Neuronal stem cell (in vitro differentiated cells): Measurements from ENCODE around the gene ATCAY.

Experiments
- DNase-seq: peaks from one replicate; pipeline ENCODE4 v3.0.0-alpha.2; 2013; ENCODE audit warnings: low spot score
- H2AFZ ChIP-seq: one replicate; pipeline ENCODE4 v1.6.1; 2013; ENCODE audit warnings: mild to moderate bottlenecking, low read length, inconsistent platforms
- H2AK5ac ChIP-seq: 2 replicates; pipeline ENCODE4 v1.6.1; 2013; ENCODE audit warnings: low read depth, mild to moderate bottlenecking, inconsistent platforms, low read length, moderate library complexity, mixed read lengths
- H2BK120ac ChIP-seq: 2 replicates; pipeline ENCODE4 v1.6.1; 2013; ENCODE audit warnings: low read depth, mild to moderate bottlenecking, inconsistent platforms, low read length, moderate library complexity, mixed read lengths
- H2BK12ac ChIP-seq: one replicate; pipeline ENCODE4 v1.6.1; 2013; ENCODE audit warnings: low read length, inconsistent platforms
- H2BK15ac ChIP-seq: 2 replicates; pipeline ENCODE4 v1.6.1; 2013; ENCODE audit warnings: mild to moderate bottlenecking, low read length, inconsistent platforms, mixed read lengths
- H2BK5ac ChIP-seq: one replicate; pipeline ENCODE4 v1.6.1; 2013; ENCODE audit warnings: inconsistent platforms, mild to moderate bottlenecking, low read length, moderate library complexity
- H3K14ac ChIP-seq: one replicate; pipeline ENCODE4 v1.6.1; 2013; ENCODE audit warnings: low read length, inconsistent platforms
- H3K18ac ChIP-seq: 2 replicates; pipeline ENCODE4 v1.6.1; 2013; ENCODE audit warnings: low read length, inconsistent platforms
- H3K23ac ChIP-seq: 2 replicates; pipeline ENCODE4 v1.6.1; 2013; ENCODE audit warnings: low read depth, mild to moderate bottlenecking, mixed read lengths, low read length, inconsistent platforms; ENCODE audit not compliant: poor library complexity
- H3K27ac ChIP-seq: replicated peaks from 3 replicates; pipeline ENCODE4 v1.5.1; 2013; ENCODE audit warnings: low read length, inconsistent platforms
- H3K27me3 ChIP-seq, 3 experiments: 2 replicates each; pipeline ENCODE4 v1.6.1; 2013; ENCODE audit warnings: low read length in 3 of 3, mild to moderate bottlenecking in 2 of 3, inconsistent platforms in 1 of 3, low read depth in 1 of 3, mixed read lengths in 1 of 3, moderate library complexity in 1 of 3; ENCODE audit not compliant: control insufficient read depth in 3 of 3, insufficient read depth in 3 of 3
- H3K36me3 ChIP-seq, 2 donors: replicated peaks in 1 of 2; 2 replicates each; pipeline ENCODE4 v1.6.1; 2013; ENCODE audit warnings: low read length in 2 of 2; ENCODE audit not compliant: control insufficient read depth in 2 of 2, insufficient read depth in 2 of 2
- H3K4ac ChIP-seq: 2 replicates; pipeline ENCODE4 v1.6.1; 2013; ENCODE audit warnings: inconsistent platforms, mild to moderate bottlenecking, low read length, moderate library complexity
- H3K4me1 ChIP-seq, 2 donors: 1 replicate in 1 of 2; 2 replicates in 1 of 2; pipeline ENCODE4 v1.6.1; 2013; ENCODE audit warnings: low read length in 2 of 2, low read depth in 1 of 2; ENCODE audit not compliant: control insufficient read depth in 2 of 2, insufficient read depth in 1 of 2
- H3K4me2 ChIP-seq: one replicate; pipeline ENCODE4 v1.6.1; 2013; ENCODE audit warnings: mild to moderate bottlenecking, low read length, inconsistent platforms; ENCODE audit not compliant: insufficient read depth, poor library complexity, severe bottlenecking
- H3K4me3 ChIP-seq, 2 donors: 2 replicates each; pipeline ENCODE4 v1.5.1; 2013; ENCODE audit warnings: low read length in 2 of 2, mild to moderate bottlenecking in 2 of 2, inconsistent platforms in 1 of 2, moderate library complexity in 1 of 2
- H3K79me1 ChIP-seq: one replicate; pipeline ENCODE4 v1.6.1; 2013; ENCODE audit warnings: low read depth, mild to moderate bottlenecking, inconsistent platforms, low read length, moderate library complexity
- H3K9ac ChIP-seq: one replicate; pipeline ENCODE4 v1.6.1; 2013; ENCODE audit warnings: mild to moderate bottlenecking, low read depth, low read length, inconsistent platforms; ENCODE audit not compliant: poor library complexity
- H3K9me3 ChIP-seq, 2 donors: replicated peaks in 1 of 2; 2 replicates each; pipeline versions ENCODE3 to v1.6.1; 2013; ENCODE audit warnings: low read length in 2 of 2, mild to moderate bottlenecking in 2 of 2, inconsistent platforms in 1 of 2, low read depth in 1 of 2, mixed read lengths in 1 of 2, moderate library complexity in 1 of 2; ENCODE audit not compliant: control insufficient read depth in 2 of 2, insufficient read depth in 1 of 2
- H4K8ac ChIP-seq: one replicate; pipeline ENCODE4 v1.6.1; 2013; ENCODE audit warnings: low read depth, mild to moderate bottlenecking, inconsistent platforms, low read length, moderate library complexity
- H4K91ac ChIP-seq: one replicate; pipeline ENCODE4 v1.6.1; 2013; ENCODE audit warnings: low read length, low read depth, mild to moderate bottlenecking, inconsistent platforms; ENCODE audit not compliant: poor library complexity
- WGBS, 2 donors: extraction: QIAGEN DNeasy Blood & Tissue Kit; methylation state at CpG; one replicate each; pipeline ENCODE4 v1.1.7; 2013; ENCODE audit warnings: missing lambda C conversion rate in 2 of 2, mixed read lengths in 1 of 2; ENCODE audit not compliant: insufficient read length in 2 of 2, insufficient replicate concordance in 1 of 2; ENCODE audit errors: extremely low coverage in 2 of 2; 5-methylcytosine and 5-hydroxymethylcytosine counted together

ATCAY gene

GRCh38 chr19:3837332-3837731 lies 43.2 kb upstream of the ATCAY start:
- no peak overlapping the region for H3K18ac ChIP-seq
- no peak for DNase-seq
- H3K9ac ChIP-seq: no peak overlapping the region
- H3K36me3 ChIP-seq: no peaks in the 10 kb centered on the region
- WGBS, 2 donors: no CpG with 5 or more reads among the region's 17 CpGs
- H3K27me3 ChIP-seq: no peaks in the 10 kb centered on the region
- H3K4me1 ChIP-seq: peaks cover 3 to 6% of the 10 kb centered on the region in 2 donors
- H3K27ac ChIP-seq: no peak overlapping the region
- no peaks in the 10 kb centered on the region for H3K79me1 ChIP-seq
- H2AK5ac ChIP-seq: no peak overlapping the region
- no peak overlapping the region for H2BK12ac ChIP-seq
- no peak overlapping the region for H4K8ac ChIP-seq
- H4K91ac ChIP-seq: no peak overlapping the region
- no peak overlapping the region for H3K4me2 ChIP-seq
- H2BK120ac ChIP-seq: no peak overlapping the region
- H3K9me3 ChIP-seq: peaks cover 5 to 7% of the 10 kb centered on the region in 2 donors
- H2BK5ac ChIP-seq: no peak overlapping the region
- no peak overlapping the region for H3K4ac ChIP-seq
- no peak overlapping the region for H2AFZ ChIP-seq
- no peak overlapping the region for H3K4me3 ChIP-seq
- no peak overlapping the region for H2BK15ac ChIP-seq
- no peak overlapping the region for H3K14ac ChIP-seq
- no peak overlapping the region for H3K23ac ChIP-seq

- Histone ChIP-seq H3K9me3 (peaks cover 5 to 7% of the 10 kb centered on the region in 2 donors), H2BK120ac (no peak overlapping the region), H4K8ac (no peak overlapping the region), H3K27ac (no peak overlapping the region), H2AFZ (no peak overlapping the region), H2BK12ac (no peak overlapping the region), H4K91ac (no peak overlapping the region), H3K4me2 (no peak overlapping the region), H3K36me3 (no peaks in the 10 kb centered on the region), H3K4me3 (no peak overlapping the region), H2BK15ac (no peak overlapping the region), H3K14ac (no peak overlapping the region), H3K9ac (no peak overlapping the region), H2BK5ac (no peak overlapping the region), H3K23ac (peak overlapping the region; percentile 76), H3K4me1 (peaks cover 3 to 6% of the 10 kb centered on the region in 2 donors), H3K79me1 (no peaks in the 10 kb centered on the region), H3K4ac (no peak overlapping the region), H2AK5ac (no peak overlapping the region), H3K27me3 (no peaks in the 10 kb centered on the region), H3K18ac (no peak overlapping the region)
- DNase-seq: no peak
- WGBS, 2 donors: no CpG with 5 or more reads among the region's 19 CpGs
These were observed 42.6 kb upstream of the ATCAY start for GRCh38 chr19:3837922-3838321.

GRCh38 chr19:3838661-3839060 lies 41.8 kb upstream of the ATCAY start:
- Histone ChIP-seq H3K36me3 (no peaks in the 10 kb centered on the region), H3K18ac (peak overlapping the region; percentile 3), H3K4ac (no peak overlapping the region), H3K79me1 (no peaks in the 10 kb centered on the region), H4K91ac (no peak overlapping the region), H3K14ac (no peak overlapping the region), H3K4me2 (no peak overlapping the region), H3K4me1 (peaks cover 1 to 6% of the 10 kb centered on the region in 2 donors), H2BK120ac (no peak overlapping the region), H4K8ac (no peak overlapping the region), H3K27me3 (no peaks in the 10 kb centered on the region), H3K27ac (no peak overlapping the region), H2BK15ac (no peak overlapping the region), H2AK5ac (no peak overlapping the region), H3K23ac (no peak overlapping the region), H2BK5ac (no peak overlapping the region), H2BK12ac (no peak overlapping the region), H3K9me3 (peaks cover 5 to 7% of the 10 kb centered on the region in 2 donors), H3K4me3 (no peak overlapping the region), H3K9ac (no peak overlapping the region), H2AFZ (no peak overlapping the region)
- WGBS, 2 donors: no CpG with 5 or more reads among the region's 13 CpGs
- DNase-seq: no peak

- H3K14ac ChIP-seq: no peak overlapping the region
- no peak overlapping the region for H4K91ac ChIP-seq
- no peaks in the 10 kb centered on the region for H3K27me3 ChIP-seq
- no peak overlapping the region for H3K4me2 ChIP-seq
- H3K4ac ChIP-seq: no peak overlapping the region
- no peak overlapping the region for H2BK120ac ChIP-seq
- H2BK5ac ChIP-seq: no peak overlapping the region
- peak overlapping the region; percentile 5 for H2AFZ ChIP-seq
- H2BK15ac ChIP-seq: no peak overlapping the region
- peaks cover 0 to 1% of the 10 kb centered on the region in 2 donors for H3K4me1 ChIP-seq
- H3K23ac ChIP-seq: no peak overlapping the region
- H3K79me1 ChIP-seq: no peaks in the 10 kb centered on the region
- H3K18ac ChIP-seq: no peak overlapping the region
- no peak overlapping the region for H4K8ac ChIP-seq
- no peak overlapping the region for H2AK5ac ChIP-seq
- peaks cover 5 to 7% of the 10 kb centered on the region in 2 donors for H3K9me3 ChIP-seq
- no peak overlapping the region for H3K9ac ChIP-seq
- no peak overlapping the region for H2BK12ac ChIP-seq
- WGBS, 2 donors: no CpG with 5 or more reads among the region's 13 CpGs
- H3K27ac ChIP-seq: no peak overlapping the region
- H3K36me3 ChIP-seq: no peaks in the 10 kb centered on the region
- H3K4me3 ChIP-seq: no peak overlapping the region
- DNase-seq: no peak
These were observed 40.5 kb upstream of the ATCAY start for GRCh38 chr19:3839941-3840340.
